Activated naive CD8-positive, alpha-beta T cell treated with anti-CD3 and anti-CD28 coated beads, Interleukin-2, amount 10 ng/mL, durations not matched to agents 7 days and 5 days (primary cell): Measurements from ENCODE around the gene TRIM26. TPM values are rescaled to one million over a fixed set of nuclear protein-coding genes. Genes with fewer than 3 reads are reported as not detected.
"Not testable (repeated sequence)": the region's sequence is repeated elsewhere in the genome, so short reads cannot be mapped to it uniquely, and the experiment has no call there.

ENCODE experiments used
- ATAC-seq: fragments of 150-1000 bp; cut with Tn5 transposase; one replicate; pipeline ENCODE4 v1.10.0; 2021; ENCODE audit warnings: low read depth, moderate library complexity
- POLR2A ChIA-PET: fragments of 350-600 bp; sonication (Branson Sonifier 250); formaldehyde crosslinking; loops from one replicate; lab custom pipeline; 2021; ENCODE audit warnings: antibody characterized with exemption; lab: Charles Lee
- DNase-seq: peaks from one replicate; pipeline ENCODE4 v3.0.0; 2021
- H3K27ac Mint-ChIP-seq: one replicate; pipeline ENCODE4 v1.8.0; 2022; ENCODE audit warnings: mild to moderate bottlenecking, mixed read lengths
- H3K27me3 Mint-ChIP-seq: one replicate; pipeline ENCODE4 v1.8.0; 2022; ENCODE audit warnings: mild to moderate bottlenecking, moderate library complexity, mixed read lengths
- H3K36me3 Mint-ChIP-seq: one replicate; pipeline ENCODE4 v1.8.0; 2021; ENCODE audit warnings: mild to moderate bottlenecking, mixed read lengths
- H3K4me1 Mint-ChIP-seq: one replicate; pipeline ENCODE4 v1.8.0; 2021; ENCODE audit warnings: mixed read lengths
- H3K4me3 Mint-ChIP-seq: one replicate; pipeline ENCODE4 v1.8.0; 2022; ENCODE audit warnings: mild to moderate bottlenecking, moderate library complexity, mixed read lengths
- H3K9me3 Mint-ChIP-seq: one replicate; pipeline ENCODE4 v1.8.0; 2021; ENCODE audit warnings: mixed read lengths
- total RNA-seq, 2 experiments: library from RNA; stranded (reverse); gene quantifications; one replicate each; pipeline ENCODE4 v1.2.3, GENCODE V29; 2021

Gene TRIM26
- total RNA-seq, 2 experiments from 2014 or later, result 75.5 to 79.3 TPM

GRCh38 chr6:30221956-30222355 lies 8.8 kb upstream of the TRIM26 start:
- DNase-seq, ATAC-seq, H3K4me1 Mint-ChIP-seq, H3K4me3 Mint-ChIP-seq, H3K27me3 Mint-ChIP-seq, POLR2A ChIA-PET, H3K36me3 Mint-ChIP-seq, H3K27ac Mint-ChIP-seq: not testable (repeated sequence)
- peaks cover 14% of the 10 kb centered on the region for H3K9me3 Mint-ChIP-seq

DNA sequence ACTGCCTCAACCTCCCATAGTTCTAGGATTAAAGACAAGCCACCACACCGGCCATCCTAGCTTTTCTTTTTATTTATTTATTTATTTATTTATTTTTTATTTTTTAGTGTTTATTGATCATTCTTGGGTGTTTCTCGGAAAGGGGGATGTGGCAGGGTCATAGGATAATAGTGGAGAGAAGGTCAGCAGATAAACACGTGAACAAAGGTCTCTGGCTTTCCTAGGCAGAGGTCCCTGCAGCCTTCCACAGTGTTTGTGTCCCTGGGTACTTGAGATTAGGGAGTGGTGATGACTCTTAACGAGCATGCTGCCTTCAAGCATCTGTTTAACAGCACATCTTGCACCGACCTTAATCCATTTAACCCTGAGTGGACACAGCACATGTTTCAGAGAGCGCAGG lies 8.2 kb upstream of the TRIM26 start:
- H3K27ac Mint-ChIP-seq, H3K4me1 Mint-ChIP-seq, H3K4me3 Mint-ChIP-seq, ATAC-seq, H3K36me3 Mint-ChIP-seq, DNase-seq, H3K27me3 Mint-ChIP-seq: not testable (repeated sequence)
- peaks cover 14% of the 10 kb centered on the region for H3K9me3 Mint-ChIP-seq
- POLR2A ChIA-PET, result interaction anchor here (0.6 kb wide), 1 partner anchor 753 kb away, joined by 5 read pairs; no protein-coding TSS in a partner anchor

GRCh38 chr6:30219244-30219643 lies 6.0 kb upstream of the TRIM26 start:
- Mint-ChIP-seq H3K27ac (no peak overlapping the region), H3K36me3 (peaks cover 4% of the 10 kb centered on the region), H3K4me1 (peaks cover 15% of the 10 kb centered on the region), H3K27me3 (peaks cover 2% of the 10 kb centered on the region), H3K4me3 (no peak overlapping the region), H3K9me3 (peaks cover 7% of the 10 kb centered on the region)
- ATAC-seq (peak; percentile 44), DNase-seq (peak; percentile 38)
- POLR2A ChIA-PET, result interaction anchor here (1.5 kb wide), 2 partner anchors 48 to 106 kb away, joined by 3 read pairs; no protein-coding TSS in a partner anchor

GRCh38 chr6:30216096-30216495 lies 2.9 kb upstream of the TRIM26 start:
- Mint-ChIP-seq H3K9me3 (no peaks in the 10 kb centered on the region), H3K27me3 (no peaks in the 10 kb centered on the region), H3K4me1 (peaks cover 27% of the 10 kb centered on the region), H3K27ac (no peak overlapping the region), H3K36me3 (peaks cover 9% of the 10 kb centered on the region), H3K4me3 (no peak overlapping the region)
- ATAC-seq (no peak), DNase-seq (no peak)
- POLR2A ChIA-PET, result no interaction called here

DNA sequence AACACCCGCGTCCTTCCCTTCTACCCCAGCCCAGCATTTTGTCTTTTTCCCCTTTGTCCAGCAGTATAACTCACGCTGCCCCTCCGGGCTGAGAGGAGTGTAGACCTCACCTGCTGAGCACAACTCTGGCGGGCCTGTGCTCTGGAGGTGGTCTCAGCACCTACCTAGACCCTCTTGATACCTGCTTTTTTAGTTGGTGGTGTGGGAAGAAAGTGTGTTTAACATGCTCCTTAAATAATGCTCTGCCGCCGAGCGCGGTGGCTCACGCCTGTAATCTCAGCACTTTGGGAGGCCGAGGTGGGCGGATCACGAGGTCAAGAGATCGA lies 1.4 kb upstream of the TRIM26 start:
- ATAC-seq (no peak), DNase-seq (no peak)
- no peaks in the 10 kb centered on the region for H3K9me3 Mint-ChIP-seq
- peak overlapping the region; percentile 99 for H3K27ac Mint-ChIP-seq
- no peaks in the 10 kb centered on the region for H3K27me3 Mint-ChIP-seq
- peaks cover 16% of the 10 kb centered on the region for H3K36me3 Mint-ChIP-seq
- H3K4me1 Mint-ChIP-seq, result peaks cover 38% of the 10 kb centered on the region
- POLR2A ChIA-PET, result interaction anchor here (0.7 to 2.2 kb wide), 7 partner anchors 10 to 693 kb away, joined by 3 to 33 read pairs (median 3); partner anchors contain the start of genes GNL1, PRR3 and TRIM39
- H3K4me3 Mint-ChIP-seq, result peak overlapping the region; percentile 97

- POLR2A ChIA-PET, result interaction anchor here (0.5 to 2.2 kb wide), 10 partner anchors 11 to 694 kb away, joined by 3 to 33 read pairs (median 3); partner anchors contain the start of genes GNL1, PRR3 and TRIM39
- H3K27ac Mint-ChIP-seq, result peak overlapping the region; percentile 99
- no peaks in the 10 kb centered on the region for H3K9me3 Mint-ChIP-seq
- no peaks in the 10 kb centered on the region for H3K27me3 Mint-ChIP-seq
- H3K4me1 Mint-ChIP-seq, result peaks cover 35% of the 10 kb centered on the region
- H3K36me3 Mint-ChIP-seq, result peaks cover 16% of the 10 kb centered on the region
- peak overlapping the region; percentile 97 for H3K4me3 Mint-ChIP-seq
- ATAC-seq (peak; percentile 65), DNase-seq (peak; percentile 84)
Measured at GRCh38 chr6:30213957-30214656, 901 bp upstream of the TRIM26 start.

GRCh38 chr6:30213667-30213956 lies 406 bp upstream of the TRIM26 start:
- H3K36me3 Mint-ChIP-seq, result peaks cover 16% of the 10 kb centered on the region
- no peaks in the 10 kb centered on the region for H3K27me3 Mint-ChIP-seq
- ATAC-seq, result no peak
- no peak for DNase-seq
- POLR2A ChIA-PET, result interaction anchor here (0.5 to 2.2 kb wide), 14 partner anchors 11 to 694 kb away, joined by 3 to 33 read pairs (median 3); partner anchors contain the start of genes GNL1, POLR1H, PRR3 and TRIM39
- H3K27ac Mint-ChIP-seq, result peak overlapping the region; percentile 99
- H3K4me1 Mint-ChIP-seq, result peaks cover 39% of the 10 kb centered on the region
- no peaks in the 10 kb centered on the region for H3K9me3 Mint-ChIP-seq
- H3K4me3 Mint-ChIP-seq, result peak overlapping the region; percentile 97

DNA sequence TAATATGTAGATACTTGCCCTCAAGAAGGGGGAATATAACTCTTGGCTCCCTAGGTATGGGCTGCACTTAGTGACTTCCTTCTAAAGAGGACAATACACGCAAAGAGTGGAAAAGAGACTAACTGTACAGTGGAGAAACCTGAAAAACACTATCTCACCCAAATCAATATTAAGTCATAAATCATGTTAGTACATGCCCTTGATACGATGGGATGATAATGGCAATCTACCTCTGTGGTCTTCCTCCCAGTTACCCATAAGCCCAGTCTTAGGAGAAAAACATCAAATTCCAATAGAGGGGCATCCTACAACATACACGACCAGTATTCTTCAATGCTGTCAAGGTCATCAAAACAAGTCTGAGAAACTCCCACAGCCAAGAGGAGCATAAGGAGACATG lies 1.3 kb downstream of the TRIM26 start:
- Mint-ChIP-seq H3K9me3 (no peaks in the 10 kb centered on the region), H3K4me1 (peaks cover 51% of the 10 kb centered on the region), H3K4me3 (peak overlapping the region; percentile 97), H3K36me3 (peaks cover 20% of the 10 kb centered on the region), H3K27ac (peak overlapping the region; percentile 99), H3K27me3 (no peaks in the 10 kb centered on the region)
- POLR2A ChIA-PET, result interaction anchor here (0.6 to 1.3 kb wide), 3 partner anchors 8 to 115 kb away, joined by 3 read pairs; partner anchors contain the start of gene TRIM39
- ATAC-seq (no peak), DNase-seq (no peak)

DNA sequence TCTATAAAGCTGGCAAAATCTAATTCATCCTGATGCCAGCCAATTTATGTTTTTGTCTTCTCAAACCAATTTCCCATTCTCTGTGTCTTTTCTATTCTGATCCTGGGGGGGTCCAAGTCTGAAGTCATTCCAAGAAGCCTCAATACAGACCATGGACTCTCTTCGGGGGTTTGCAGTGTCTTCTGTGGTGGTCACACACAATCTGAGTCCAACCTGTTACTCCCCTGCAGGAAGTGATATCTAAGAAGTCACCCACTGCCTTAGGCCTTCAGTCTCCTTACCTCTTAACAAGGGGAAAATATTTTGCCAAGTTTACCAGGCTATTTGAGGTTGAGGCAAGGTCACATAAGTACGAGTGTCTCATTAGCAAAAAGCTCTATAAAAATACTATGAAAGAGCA lies 1.9 kb downstream of the TRIM26 start:
- no peak for ATAC-seq
- no peaks in the 10 kb centered on the region for H3K27me3 Mint-ChIP-seq
- no peaks in the 10 kb centered on the region for H3K9me3 Mint-ChIP-seq
- H3K4me3 Mint-ChIP-seq, result peak overlapping the region; percentile 97
- H3K36me3 Mint-ChIP-seq, result peaks cover 20% of the 10 kb centered on the region
- POLR2A ChIA-PET, result no interaction called here
- peaks cover 51% of the 10 kb centered on the region for H3K4me1 Mint-ChIP-seq
- DNase-seq, result no peak
- peak overlapping the region; percentile 68 for H3K27ac Mint-ChIP-seq

GRCh38 chr6:30207619-30208295 lies 5.4 kb downstream of the TRIM26 start:
- no peak for DNase-seq
- POLR2A ChIA-PET, result interaction anchor here (1.2 kb wide), 1 partner anchor 10 kb away, joined by 3 read pairs; no protein-coding TSS in a partner anchor
- ATAC-seq, result no peak
- Mint-ChIP-seq H3K4me1 (peaks cover 47% of the 10 kb centered on the region), H3K27ac (peak overlapping the region; percentile 15), H3K4me3 (no peak overlapping the region), H3K9me3 (no peaks in the 10 kb centered on the region), H3K27me3 (no peaks in the 10 kb centered on the region), H3K36me3 (peaks cover 23% of the 10 kb centered on the region)

GRCh38 chr6:30206799-30207618 lies 6.2 kb downstream of the TRIM26 start:
- DNase-seq, result no peak

GRCh38 chr6:30206152-30206551 lies 7.1 kb downstream of the TRIM26 start:
- Mint-ChIP-seq H3K27ac (no peak overlapping the region), H3K4me3 (peak overlapping the region; percentile 30), H3K9me3 (no peaks in the 10 kb centered on the region), H3K36me3 (peaks cover 16% of the 10 kb centered on the region), H3K4me1 (peaks cover 44% of the 10 kb centered on the region), H3K27me3 (no peaks in the 10 kb centered on the region)
- ATAC-seq (no peak), DNase-seq (no peak)
- POLR2A ChIA-PET, result no interaction called here

More at GRCh38 chr6:30206799-30207618, 6.2 kb downstream of the TRIM26 start:
- Mint-ChIP-seq H3K27me3 (no peaks in the 10 kb centered on the region), H3K36me3 (peaks cover 23% of the 10 kb centered on the region), H3K4me3 (no peak overlapping the region), H3K27ac (no peak overlapping the region), H3K9me3 (no peaks in the 10 kb centered on the region), H3K4me1 (peaks cover 49% of the 10 kb centered on the region)
- ATAC-seq, result no peak
- POLR2A ChIA-PET, result interaction anchor here (1.2 kb wide), 1 partner anchor 9 kb away, joined by 3 read pairs; no protein-coding TSS in a partner anchor

GRCh38 chr6:30204116-30204515 lies 9.1 kb downstream of the TRIM26 start:
- DNase-seq, result no peak
- Mint-ChIP-seq H3K4me3 (no peak overlapping the region), H3K36me3 (peaks cover 17% of the 10 kb centered on the region), H3K4me1 (peaks cover 37% of the 10 kb centered on the region), H3K9me3 (no peaks in the 10 kb centered on the region), H3K27me3 (no peaks in the 10 kb centered on the region), H3K27ac (no peak overlapping the region)
- POLR2A ChIA-PET, result interaction anchor here (1.0 kb wide), 1 partner anchor 8 kb away, joined by 3 read pairs; the partner anchor contains the start of gene TRIM26
- ATAC-seq, result no peak
